ENCODE results near the gene CT47C1.

CT47C1 gene

GRCh38 chrX:119073911-119074310, 1.1 kb downstream of the CT47C1 start:
- no peak for DNase-seq (ENCODE audit: low spot score)

- DNase-seq (ENCODE audit: low spot score): no peak
Measured at GRCh38 chrX:119075270-119076025, 2.7 kb downstream of the CT47C1 start.

GRCh38 chrX:119082278-119082677, 9.5 kb downstream of the CT47C1 start:
- DNase-seq (ENCODE audit: low spot score): no peak

DNA sequence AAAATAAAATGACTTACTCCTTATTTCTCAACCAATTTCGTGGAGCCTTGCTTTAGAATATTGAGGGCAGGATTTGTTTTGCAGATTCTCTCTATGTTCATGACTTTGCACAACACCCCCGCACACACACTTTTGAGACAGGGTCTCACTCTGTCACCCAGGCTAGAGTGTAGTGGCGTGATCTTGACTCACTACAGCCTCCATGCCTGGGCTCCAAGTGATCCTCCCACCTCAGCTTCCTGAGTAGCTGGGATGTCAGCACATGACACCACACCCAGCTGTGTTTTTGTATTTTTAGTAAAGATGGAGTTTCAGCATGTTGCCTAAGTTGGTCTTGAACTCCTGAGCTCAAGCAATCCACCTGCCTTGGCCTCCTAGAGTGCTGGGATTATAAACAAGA, 12.0 kb downstream of the CT47C1 start:
- no peak for DNase-seq (ENCODE audit: low spot score)

GRCh38 chrX:119087121-119087520, 14.3 kb downstream of the CT47C1 start:
- no peak for DNase-seq (ENCODE audit: low spot score)

DNA sequence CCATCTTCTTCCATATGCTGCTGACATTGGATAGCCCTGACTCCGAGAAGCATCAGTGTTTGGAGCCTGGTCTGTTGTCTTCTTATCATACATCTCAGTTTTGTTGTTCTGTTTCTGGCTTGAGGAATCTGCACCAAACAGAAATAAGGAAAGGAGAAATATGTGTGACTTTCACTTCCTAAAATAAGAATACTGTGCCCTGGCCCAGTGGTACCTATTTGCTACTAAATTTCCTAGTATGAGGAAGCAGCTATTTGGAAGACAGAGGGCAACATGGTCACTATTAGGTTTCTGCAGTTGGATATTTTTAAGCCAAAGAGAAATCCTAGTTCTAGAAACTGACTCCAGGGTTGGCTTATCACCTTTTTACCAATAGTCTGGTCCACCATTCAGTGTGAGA, 16.8 kb downstream of the CT47C1 start:
- DNase-seq (ENCODE audit: low spot score): no peak

GRCh38 chrX:119090627-119091026, 17.8 kb downstream of the CT47C1 start:
- DNase-seq (ENCODE audit: low spot score): no peak

DNA sequence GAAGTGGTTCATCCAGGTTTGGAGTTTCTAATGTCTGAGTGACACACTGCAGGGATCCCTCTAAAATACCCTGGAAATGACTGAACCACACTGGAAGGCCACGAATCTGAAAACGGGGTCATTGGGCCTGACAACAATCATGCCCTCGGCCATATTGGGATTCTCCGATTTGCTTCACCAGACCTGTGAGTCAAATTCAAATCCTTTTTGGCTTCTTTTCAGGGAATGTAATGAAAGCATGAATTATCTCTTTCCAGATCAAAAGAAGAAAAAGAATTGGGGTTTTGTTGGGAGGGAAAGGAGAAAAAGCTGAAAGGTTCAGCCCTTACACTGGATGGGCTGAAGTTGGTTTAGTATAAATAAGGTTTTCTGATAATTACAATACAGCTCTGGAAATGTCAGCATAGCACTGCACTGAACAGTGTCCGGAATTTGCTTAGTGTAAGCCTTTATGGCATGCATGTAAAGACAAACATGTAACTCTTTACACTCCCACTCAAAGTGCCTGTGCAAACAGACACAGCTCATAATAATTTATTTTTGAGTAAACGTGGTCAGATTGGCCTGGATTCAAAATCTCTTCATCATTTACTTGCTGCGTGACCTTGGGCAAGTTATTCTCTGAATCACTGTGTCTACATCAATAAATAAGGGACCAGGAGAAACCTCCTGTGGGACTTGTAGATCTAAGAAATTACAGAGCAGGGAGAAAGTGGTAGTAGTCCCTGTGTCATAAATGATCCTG, 21.4 kb downstream of the CT47C1 start:
- DNase-seq (ENCODE audit: low spot score): no peak

- DNase-seq (ENCODE audit: low spot score): no peak
Measured at GRCh38 chrX:119094819-119095218, 22.0 kb downstream of the CT47C1 start.

- DNase-seq (ENCODE audit: low spot score): no peak
Measured at GRCh38 chrX:119095936-119096335, 23.1 kb downstream of the CT47C1 start.

- DNase-seq (ENCODE audit: low spot score): no peak
Measured at GRCh38 chrX:119101168-119101567, 28.4 kb downstream of the CT47C1 start.

DNA sequence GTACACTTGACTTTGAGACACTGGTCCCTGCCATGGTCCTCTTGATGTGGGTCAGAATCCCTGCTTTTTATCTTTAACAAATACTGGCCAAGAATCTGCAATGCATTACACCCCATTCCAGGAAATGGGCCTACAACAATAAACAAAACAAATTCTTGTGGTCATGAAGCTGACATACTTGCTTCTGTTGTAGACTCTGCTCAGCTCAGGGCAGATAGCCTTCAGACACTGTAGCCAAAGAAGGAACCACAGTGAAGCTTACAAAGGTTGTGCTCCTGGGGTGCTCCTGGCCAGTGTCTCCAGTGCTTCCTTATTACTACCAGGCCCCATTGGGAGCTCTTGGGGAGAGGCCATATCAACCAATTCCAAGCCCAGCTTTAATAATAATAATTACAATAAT, 33.0 kb downstream of the CT47C1 start:
- no peak for DNase-seq (ENCODE audit: low spot score)

DNA sequence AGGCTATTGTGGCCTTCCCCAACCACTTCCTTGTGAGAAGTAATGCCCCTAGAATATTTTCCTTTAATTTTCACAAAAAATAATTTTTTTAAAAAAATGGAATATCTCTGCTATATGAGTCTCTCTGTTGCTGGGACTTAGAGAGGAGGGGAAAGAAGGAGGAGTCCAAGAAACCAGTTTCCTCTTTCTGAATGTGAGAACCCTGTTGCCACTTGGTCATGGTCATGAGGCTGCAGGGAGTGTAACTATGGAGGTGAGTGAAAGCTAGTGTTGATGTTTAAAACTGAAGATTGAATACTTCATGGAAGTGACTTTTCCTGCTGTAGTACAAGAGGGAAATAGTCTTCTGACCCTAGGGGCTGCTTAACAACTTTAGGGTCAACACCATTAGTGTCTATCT, 34.4 kb downstream of the CT47C1 start:
- DNase-seq (ENCODE audit: low spot score): no peak

- DNase-seq (ENCODE audit: low spot score): peak; percentile 27
Measured at GRCh38 chrX:119118780-119119395, 46.1 kb downstream of the CT47C1 start.

DNA sequence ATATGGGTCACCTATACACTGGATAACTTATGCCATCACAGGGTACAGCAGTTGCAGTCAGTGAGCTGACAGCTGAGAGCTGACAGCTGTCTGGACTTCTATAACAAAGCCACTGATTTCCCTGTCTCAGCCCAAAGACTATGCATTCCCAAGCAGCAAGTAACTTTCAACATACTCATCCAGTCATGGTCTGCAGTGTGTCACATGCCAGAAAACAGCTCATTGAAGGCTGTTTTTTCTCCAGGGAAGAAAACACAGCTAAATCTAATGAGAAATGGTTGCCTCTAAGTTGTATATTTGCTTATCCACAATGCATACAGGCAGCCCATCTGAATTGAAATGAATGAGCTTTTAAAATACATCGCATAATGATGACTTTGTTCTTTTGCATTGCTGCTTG, 48.5 kb downstream of the CT47C1 start:
- no peak for DNase-seq (ENCODE audit: low spot score)
